GM12878 (cell line): Measurements from ENCODE around the gene NMRK1.

Experiments used
- CEBPZ ChIP-seq: fragments of 150-350 bp; IDR thresholded peaks from 2 replicates; pipeline ENCODE4 v1.6.1; 2016; ENCODE audit warnings: low read depth, low read length
- POLR2A ChIP-seq: IDR thresholded peaks from 2 replicates; pipeline ENCODE4 v1.6.1; 2011; ENCODE audit warnings: low read depth, mild to moderate bottlenecking, low read length
- ZZZ3 ChIP-seq: IDR thresholded peaks from 2 replicates; pipeline ENCODE4 v1.6.1; 2011; ENCODE audit warnings: low read depth; ENCODE audit not compliant: control insufficient read depth, insufficient read length

- TF ChIP-seq CEBPZ (no peak), POLR2A (no peak), ZZZ3 (no peak)
Measured at GRCh38 chr9:75083188-75083970, 4.6 kb downstream of the NMRK1 start.
